ENCODE measurements around the gene CNTN5. TPM values are rescaled to one million over a fixed set of nuclear protein-coding genes. Genes with fewer than 3 reads are reported as not detected.

The CNTN5 gene
- total RNA-seq, 1 experiment from 2014 or later: not detected

- no peaks in the 10 kb centered on the region for H3K4me1 ChIP-seq (ENCODE audit: low read length)
- no peaks in the 10 kb centered on the region for H3K79me2 ChIP-seq (ENCODE audit: low read length)
- no peaks in the 10 kb centered on the region for H3K36me3 ChIP-seq (ENCODE audit: insufficient read depth, low read length)
- no peaks in the 10 kb centered on the region for H3K27me3 ChIP-seq (ENCODE audit: low read length)
- no peak overlapping the region for H3K27ac ChIP-seq (ENCODE audit: low read length)
- no peak overlapping the region for H2AFZ ChIP-seq (ENCODE audit: low read length)
- H3K9ac ChIP-seq (ENCODE audit: low read length): no peak overlapping the region
- no peak overlapping the region for H3K4me3 ChIP-seq (ENCODE audit: low read length)
- H3K4me2 ChIP-seq (ENCODE audit: low read depth, low read length, poor library complexity, severe bottlenecking): no peak overlapping the region
- no peak for DNase-seq
- no peaks in the 10 kb centered on the region for H3K9me2 ChIP-seq (replicated peaks; ENCODE audit: insufficient read depth, low read length)
- peaks cover 81% of the 10 kb centered on the region for H3K9me3 ChIP-seq (ENCODE audit: low read length)
- H4K20me1 ChIP-seq (ENCODE audit: insufficient read depth, low read depth, low read length): no peaks in the 10 kb centered on the region
Observed at GRCh38 chr11:100396266-100396665, 1375.5 kb downstream of the CNTN5 start.

- no peak overlapping the region for H2AFZ ChIP-seq (ENCODE audit: low read length)
- H3K36me3 ChIP-seq (ENCODE audit: insufficient read depth, low read length): no peaks in the 10 kb centered on the region
- H3K79me2 ChIP-seq (ENCODE audit: low read length): no peaks in the 10 kb centered on the region
- H4K20me1 ChIP-seq (ENCODE audit: insufficient read depth, low read depth, low read length): no peaks in the 10 kb centered on the region
- no peaks in the 10 kb centered on the region for H3K27me3 ChIP-seq (ENCODE audit: low read length)
- H3K4me1 ChIP-seq (ENCODE audit: low read length): no peaks in the 10 kb centered on the region
- no peak for DNase-seq
- H3K9me2 ChIP-seq (replicated peaks; ENCODE audit: insufficient read depth, low read length): no peaks in the 10 kb centered on the region
- H3K9ac ChIP-seq (ENCODE audit: low read length): no peak overlapping the region
- H3K9me3 ChIP-seq (ENCODE audit: low read length): peaks cover 78% of the 10 kb centered on the region
- no peak overlapping the region for H3K4me3 ChIP-seq (ENCODE audit: low read length)
- no peak overlapping the region for H3K4me2 ChIP-seq (ENCODE audit: low read depth, low read length, poor library complexity, severe bottlenecking)
- no peak overlapping the region for H3K27ac ChIP-seq (ENCODE audit: low read length)
Observed at GRCh38 chr11:100397401-100397800, 1376.7 kb downstream of the CNTN5 start.

- Histone ChIP-seq H3K27me3 (ENCODE audit: low read length) (no peaks in the 10 kb centered on the region), H3K9me3 (ENCODE audit: low read length) (peaks cover 81% of the 10 kb centered on the region), H3K36me3 (ENCODE audit: insufficient read depth, low read length) (no peaks in the 10 kb centered on the region), H3K9ac (ENCODE audit: low read length) (no peak overlapping the region), H2AFZ (ENCODE audit: low read length) (no peak overlapping the region), H3K4me3 (ENCODE audit: low read length) (no peak overlapping the region), H3K4me2 (ENCODE audit: low read depth, low read length, poor library complexity, severe bottlenecking) (no peak overlapping the region), H3K27ac (ENCODE audit: low read length) (no peak overlapping the region), H4K20me1 (ENCODE audit: insufficient read depth, low read depth, low read length) (no peaks in the 10 kb centered on the region), H3K4me1 (ENCODE audit: low read length) (no peaks in the 10 kb centered on the region), H3K79me2 (ENCODE audit: low read length) (no peaks in the 10 kb centered on the region), H3K9me2 (replicated peaks; ENCODE audit: insufficient read depth, low read length) (no peaks in the 10 kb centered on the region)
- DNase-seq: no peak
Observed at GRCh38 chr11:100403816-100404215, 1383.1 kb downstream of the CNTN5 start.

GRCh38 chr11:100404907-100405306 is 1384.2 kb downstream of the CNTN5 start:
- Histone ChIP-seq H3K4me2 (ENCODE audit: low read depth, low read length, poor library complexity, severe bottlenecking) (no peak overlapping the region), H3K9me3 (ENCODE audit: low read length) (peaks cover 72% of the 10 kb centered on the region), H3K36me3 (ENCODE audit: insufficient read depth, low read length) (no peaks in the 10 kb centered on the region), H3K4me3 (ENCODE audit: low read length) (no peak overlapping the region), H3K9ac (ENCODE audit: low read length) (no peak overlapping the region), H3K79me2 (ENCODE audit: low read length) (no peaks in the 10 kb centered on the region), H3K27me3 (ENCODE audit: low read length) (no peaks in the 10 kb centered on the region), H2AFZ (ENCODE audit: low read length) (no peak overlapping the region), H3K27ac (ENCODE audit: low read length) (no peak overlapping the region), H3K4me1 (ENCODE audit: low read length) (no peaks in the 10 kb centered on the region), H4K20me1 (ENCODE audit: insufficient read depth, low read depth, low read length) (no peaks in the 10 kb centered on the region), H3K9me2 (replicated peaks; ENCODE audit: insufficient read depth, low read length) (no peaks in the 10 kb centered on the region)
- no peak for DNase-seq
